GM10266 (cell line): Measurements from ENCODE around the gene MRPL27.

Experiments
- DNase-seq: peaks from one replicate; pipeline ENCODE4 v3.0.0; 2012; ENCODE audit errors: extremely low spot score
- CTCF ChIP-seq: IDR thresholded peaks from 2 replicates; pipeline ENCODE4 v1.5.1; 2012; ENCODE audit warnings: mild to moderate bottlenecking, low read depth; ENCODE audit not compliant: control insufficient read depth, insufficient read depth; ENCODE audit errors: missing control alignments

The MRPL27 gene

DNA sequence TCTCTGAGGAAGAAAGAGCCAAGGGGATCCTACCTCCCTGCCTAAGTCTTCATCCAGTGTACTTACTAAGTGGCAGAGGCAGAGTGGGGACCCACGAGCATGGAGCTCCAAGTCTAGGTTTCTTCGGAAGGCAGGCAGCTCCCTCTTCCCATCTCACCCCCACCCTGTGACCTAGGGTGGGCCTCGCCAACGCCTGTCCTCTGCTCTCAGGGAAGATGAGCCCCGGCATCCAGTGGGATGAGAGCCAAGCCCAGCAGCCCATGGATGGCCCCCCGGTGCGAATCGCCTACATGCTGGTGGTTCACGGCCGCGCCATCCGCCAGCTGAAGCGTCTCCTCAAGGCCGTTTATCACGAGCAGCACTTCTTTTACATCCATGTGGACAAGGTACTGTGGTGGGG is 18.8 kb downstream of the MRPL27 start:
- DNase-seq: no peak
- TF ChIP-seq CTCF: no peak

- DNase-seq: no peak
- no peak for TF ChIP-seq CTCF
Measured at GRCh38 chr17:50353600-50354195, 19.3 kb downstream of the MRPL27 start.

- no peak for TF ChIP-seq CTCF
- DNase-seq: no peak
Measured at GRCh38 chr17:50352693-50353599, 20.0 kb downstream of the MRPL27 start.

DNA sequence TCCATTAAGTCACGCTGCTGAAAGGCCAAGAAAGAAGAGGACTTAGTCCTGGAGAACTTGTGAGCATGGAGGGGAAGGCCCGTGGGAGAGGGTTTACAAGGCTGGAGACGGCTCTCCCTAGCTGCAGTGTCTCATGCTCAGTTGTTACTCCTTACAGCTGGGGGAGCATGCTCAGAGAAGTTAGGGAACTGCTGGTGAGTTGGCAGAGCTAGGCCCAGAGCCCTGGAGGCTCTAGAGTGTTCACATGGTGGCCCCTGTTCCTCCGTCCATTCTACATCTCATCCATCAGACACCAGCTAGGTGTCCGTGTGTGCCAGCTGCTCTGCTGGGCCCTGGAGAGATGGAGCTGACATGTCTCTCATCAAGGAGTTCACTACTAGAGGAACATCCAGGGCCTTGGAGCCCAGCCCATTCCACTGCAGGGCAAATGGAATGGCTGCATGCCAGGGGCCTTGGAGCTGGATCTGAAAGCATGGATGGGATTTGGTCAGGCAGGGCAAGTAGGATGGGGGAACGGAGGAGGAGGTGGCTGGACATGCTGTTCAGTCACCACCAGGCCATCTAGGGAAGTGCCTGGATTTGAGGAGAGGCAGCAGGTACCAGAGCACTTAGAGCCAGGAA is 20.8 kb downstream of the MRPL27 start:
- no peak for DNase-seq
- TF ChIP-seq CTCF: no peak

DNA sequence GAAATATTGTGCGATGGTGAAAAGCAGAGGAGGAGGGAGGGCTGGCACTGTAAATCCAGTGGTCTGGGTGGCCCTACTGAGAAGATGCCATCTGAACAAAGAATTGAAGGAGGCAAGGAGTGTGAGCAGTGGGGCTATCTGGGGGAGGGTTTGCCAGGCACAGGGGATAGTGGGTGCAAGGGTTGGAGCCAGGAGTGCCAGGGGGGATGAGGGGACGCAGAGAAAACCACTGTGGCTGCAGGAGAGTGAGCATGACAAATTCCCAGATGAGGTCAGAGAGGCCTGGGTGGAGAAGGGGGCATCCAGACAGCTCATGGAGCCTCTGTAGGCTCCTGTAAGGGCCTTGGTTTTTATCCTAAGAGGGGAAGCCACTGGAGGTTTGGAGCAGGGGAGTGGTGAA is 22.3 kb downstream of the MRPL27 start:
- no peak for DNase-seq
- no peak for TF ChIP-seq CTCF

- TF ChIP-seq CTCF: no peak
Measured at GRCh38 chr17:50349243-50349600, 23.8 kb downstream of the MRPL27 start.

More at GRCh38 chr17:50349243-50349600, 23.8 kb downstream of the MRPL27 start:
- DNase-seq: no peak
